ENCODE measurements around the gene MOBP. TPM values are rescaled to one million over a fixed set of nuclear protein-coding genes. Genes with fewer than 3 reads are reported as not detected.

MOBP gene
- polyA plus RNA-seq, 3 donors, result not detected

GRCh38 chr3:39445927-39446326 is 21.6 kb upstream of the MOBP start:
- Histone ChIP-seq H3K36me3 (replicated peaks in 1 of 2; ENCODE audit: control insufficient read depth in 1 of 2, insufficient read depth in 2 of 2, low read length in 2 of 2) (no peaks in the 10 kb centered on the region), H3K4me3 (replicated peaks in 1 of 3; ENCODE audit: low read depth in 2 of 3, low read length in 3 of 3) (no peak overlapping the region), H3K27ac (ENCODE audit: low read depth in 1 of 2, low read length in 2 of 2) (no peak overlapping the region), H3K4me1 (ENCODE audit: control insufficient read depth in 1 of 2, insufficient read depth in 2 of 2, low read length in 2 of 2) (no peaks in the 10 kb centered on the region), H3K9ac (ENCODE audit: insufficient read depth, low read length, poor library complexity, severe bottlenecking) (no peak overlapping the region), H2AFZ (ENCODE audit: insufficient read depth, low read depth, low read length, poor library complexity, severe bottlenecking) (no peak overlapping the region), H3K79me2 (ENCODE audit: insufficient read depth, low read length) (no peaks in the 10 kb centered on the region), H3K27me3 (ENCODE audit: control insufficient read depth in 2 of 2, insufficient read depth in 2 of 2, low read length in 2 of 2) (no peaks in the 10 kb centered on the region), H3K9me3 (replicated peaks in 1 of 2; ENCODE audit: control insufficient read depth in 1 of 2, insufficient read depth in 1 of 2, low read length in 2 of 2) (no peaks in the 10 kb centered on the region), H4K20me1 (ENCODE audit: insufficient read depth, low read length) (no peaks in the 10 kb centered on the region), H3K4me2 (replicated peaks; ENCODE audit: extremely low read depth, low read length, poor library complexity, severe bottlenecking) (no peak overlapping the region)
- no peaks in the 10 kb centered on the region for H3K36me3 Mint-ChIP-seq
- H3K27me3 Mint-ChIP-seq (ENCODE audit: low read depth in 3 of 3), result peaks cover 0 to 4% (median 1%) of the 10 kb centered on the region in 3 donors
- WGBS (ENCODE audit: insufficient coverage), result 20% methylated on average over 1 of the region's 2 CpGs
- intact Hi-C loops (cut with micrococcal nuclease), result no loop called here
- H3K9me3 Mint-ChIP-seq, result no peaks in the 10 kb centered on the region
- peaks cover 3% of the 10 kb centered on the region for H3K4me1 Mint-ChIP-seq
- TF ChIP-seq CTCF (IDR thresholded peaks at IDR 0.05), result no peak
- DNase-seq, result no peak
- H3K4me3 Mint-ChIP-seq, result no peak overlapping the region
- H3K27ac Mint-ChIP-seq, result no peak overlapping the region

DNA sequence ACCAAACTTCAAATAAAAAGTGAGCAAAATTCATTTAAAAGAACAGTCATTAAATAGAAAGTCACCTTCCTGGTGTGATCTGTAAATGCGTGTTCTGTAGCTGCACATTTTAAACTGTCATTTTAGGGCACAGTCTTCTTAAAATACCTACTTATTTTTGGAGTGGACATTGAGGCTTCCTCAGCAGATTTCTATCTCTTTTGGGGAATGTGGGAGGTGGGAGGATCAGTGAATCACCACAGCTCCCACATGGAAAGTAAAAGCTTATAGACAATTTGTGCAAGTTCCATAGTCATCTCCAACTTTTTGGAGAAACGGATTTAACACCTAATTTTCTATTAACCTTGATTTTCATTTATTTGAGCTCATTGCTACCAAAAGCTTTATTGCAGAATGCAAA is 21.0 kb upstream of the MOBP start:
- H3K4me3 ChIP-seq (replicated peaks in 1 of 3; ENCODE audit: low read depth in 2 of 3, low read length in 3 of 3), result no peak overlapping the region
- peaks cover 0 to 4% (median 1%) of the 10 kb centered on the region in 3 donors for H3K27me3 Mint-ChIP-seq (ENCODE audit: low read depth in 3 of 3)
- H3K27me3 ChIP-seq (ENCODE audit: control insufficient read depth in 2 of 2, insufficient read depth in 2 of 2, low read length in 2 of 2), result no peaks in the 10 kb centered on the region
- no peaks in the 10 kb centered on the region for H4K20me1 ChIP-seq (ENCODE audit: insufficient read depth, low read length)
- H3K9me3 ChIP-seq (replicated peaks in 1 of 2; ENCODE audit: control insufficient read depth in 1 of 2, insufficient read depth in 1 of 2, low read length in 2 of 2), result no peaks in the 10 kb centered on the region
- no peak for TF ChIP-seq CTCF (IDR thresholded peaks at IDR 0.05)
- intact Hi-C loops (cut with micrococcal nuclease), result no loop called here
- no peak overlapping the region for H3K4me2 ChIP-seq (replicated peaks; ENCODE audit: extremely low read depth, low read length, poor library complexity, severe bottlenecking)
- H2AFZ ChIP-seq (ENCODE audit: insufficient read depth, low read depth, low read length, poor library complexity, severe bottlenecking), result no peak overlapping the region
- H3K36me3 ChIP-seq (replicated peaks in 1 of 2; ENCODE audit: control insufficient read depth in 1 of 2, insufficient read depth in 2 of 2, low read length in 2 of 2), result no peaks in the 10 kb centered on the region
- no peaks in the 10 kb centered on the region for H3K9me3 Mint-ChIP-seq
- no peaks in the 10 kb centered on the region for H3K36me3 Mint-ChIP-seq
- no peak overlapping the region for H3K9ac ChIP-seq (ENCODE audit: insufficient read depth, low read length, poor library complexity, severe bottlenecking)
- no peak overlapping the region for H3K27ac Mint-ChIP-seq
- no peak overlapping the region for H3K27ac ChIP-seq (ENCODE audit: low read depth in 1 of 2, low read length in 2 of 2)
- peaks cover 3% of the 10 kb centered on the region for H3K4me1 Mint-ChIP-seq
- no peaks in the 10 kb centered on the region for H3K79me2 ChIP-seq (ENCODE audit: insufficient read depth, low read length)
- no peaks in the 10 kb centered on the region for H3K4me1 ChIP-seq (ENCODE audit: control insufficient read depth in 1 of 2, insufficient read depth in 2 of 2, low read length in 2 of 2)
- no peak overlapping the region for H3K4me3 Mint-ChIP-seq
- no peak for DNase-seq
- WGBS (ENCODE audit: insufficient coverage), result no CpG with 5 or more reads among the region's 2 CpGs

Measured in CD14-positive monocyte (primary cell).